HEK293 (cell line): ENCODE measurements around the gene MYOF.

Experiments
- CTCF ChIP-seq: fragments of 450-650 bp; formaldehyde crosslinking; IDR thresholded peaks from 2 replicates; pipeline ENCODE4 v1.5.1; 2016; ENCODE audit warnings: missing biosample characterization, missing genetic modification characterization
- KLF8 ChIP-seq: fragments of 450-650 bp; formaldehyde crosslinking; IDR thresholded peaks from 2 replicates; pipeline ENCODE4 v1.5.1; 2016; ENCODE audit warnings: missing biosample characterization, missing genetic modification characterization
- OSR2 ChIP-seq: fragments of 450-650 bp; formaldehyde crosslinking; IDR thresholded peaks from 2 replicates; pipeline ENCODE4 v1.5.1; 2016; ENCODE audit warnings: missing biosample characterization, missing genetic modification characterization
- PRDM10 ChIP-seq: fragments of 450-650 bp; formaldehyde crosslinking; IDR thresholded peaks from 2 replicates; pipeline ENCODE4 v1.5.1; 2016; ENCODE audit warnings: missing biosample characterization, missing genetic modification characterization
- PRDM2 ChIP-seq: fragments of 450-650 bp; formaldehyde crosslinking; IDR thresholded peaks from 2 replicates; pipeline ENCODE4 v1.5.1; 2016; ENCODE audit warnings: missing biosample characterization, missing genetic modification characterization, borderline replicate concordance
- SALL2 ChIP-seq: fragments of 450-650 bp; formaldehyde crosslinking; IDR thresholded peaks from 2 replicates; pipeline ENCODE4 v1.5.0; 2017; ENCODE audit warnings: missing biosample characterization, mild to moderate bottlenecking, missing genetic modification characterization, borderline replicate concordance
- YY2 ChIP-seq: fragments of 450-650 bp; formaldehyde crosslinking; IDR thresholded peaks from 2 replicates; pipeline ENCODE4 v1.5.1; 2016; ENCODE audit warnings: missing biosample characterization, missing genetic modification characterization
- ZBTB7A ChIP-seq: fragments of 450-650 bp; formaldehyde crosslinking; IDR thresholded peaks from 2 replicates; pipeline ENCODE4 v1.5.1; 2016; ENCODE audit warnings: low read depth, missing biosample characterization, missing genetic modification characterization
- ZEB2 ChIP-seq: fragments of 450-650 bp; formaldehyde crosslinking; IDR thresholded peaks from 2 replicates; pipeline ENCODE4 v1.5.1; 2016; ENCODE audit warnings: missing biosample characterization, missing genetic modification characterization
- ZNF10 ChIP-seq: fragments of 450-650 bp; formaldehyde crosslinking; IDR thresholded peaks from 2 replicates; pipeline ENCODE4 v1.5.1; 2017; ENCODE audit warnings: missing biosample characterization, missing genetic modification characterization
- ZNF280D ChIP-seq: fragments of 450-650 bp; formaldehyde crosslinking; IDR thresholded peaks from 2 replicates; pipeline ENCODE4 v1.5.1; 2016; ENCODE audit warnings: missing biosample characterization, missing genetic modification characterization
- ZNF366 ChIP-seq: fragments of 450-650 bp; formaldehyde crosslinking; conservative IDR thresholded peaks from 2 replicates; pipeline ENCODE4 v1.5.1; 2016; ENCODE audit warnings: missing biosample characterization, missing genetic modification characterization
- ZNF394 ChIP-seq: fragments of 450-650 bp; formaldehyde crosslinking; IDR thresholded peaks from 2 replicates; pipeline ENCODE4 v1.5.1; 2016; ENCODE audit warnings: missing biosample characterization, missing genetic modification characterization, mild to moderate bottlenecking, moderate library complexity, borderline replicate concordance
- ZNF404 ChIP-seq: fragments of 450-650 bp; formaldehyde crosslinking; IDR thresholded peaks from 2 replicates; pipeline ENCODE4 v1.5.1; 2017; ENCODE audit warnings: missing biosample characterization, missing genetic modification characterization
- ZNF416 ChIP-seq: fragments of 450-650 bp; formaldehyde crosslinking; IDR thresholded peaks from 2 replicates; pipeline ENCODE4 v1.5.1; 2016; ENCODE audit warnings: missing biosample characterization, missing genetic modification characterization
- ZNF433 ChIP-seq: fragments of 450-650 bp; formaldehyde crosslinking; IDR thresholded peaks from 2 replicates; pipeline ENCODE4 v1.5.1; 2016; ENCODE audit warnings: missing biosample characterization, missing genetic modification characterization, low read depth
- ZNF473 ChIP-seq: fragments of 450-650 bp; formaldehyde crosslinking; IDR thresholded peaks from 2 replicates; pipeline ENCODE4 v1.5.1; 2017; ENCODE audit warnings: missing biosample characterization, missing genetic modification characterization
- ZNF548 ChIP-seq: fragments of 450-650 bp; formaldehyde crosslinking; IDR thresholded peaks from 2 replicates; pipeline ENCODE4 v1.5.1; 2016; ENCODE audit warnings: missing biosample characterization, missing genetic modification characterization
- ZNF549 ChIP-seq: fragments of 450-650 bp; IDR thresholded peaks from 2 replicates; pipeline ENCODE4 v1.5.1; 2018; ENCODE audit warnings: missing biosample characterization, missing genetic modification characterization, mild to moderate bottlenecking, inconsistent platforms, moderate library complexity
- ZNF660 ChIP-seq: fragments of 450-650 bp; IDR thresholded peaks from 2 replicates; pipeline ENCODE4 v1.5.1; 2018; ENCODE audit warnings: missing biosample characterization, mild to moderate bottlenecking, missing genetic modification characterization
- ZNF704 ChIP-seq: fragments of 450-650 bp; formaldehyde crosslinking; IDR thresholded peaks from 2 replicates; pipeline ENCODE4 v1.5.1; 2016; ENCODE audit warnings: missing biosample characterization, missing genetic modification characterization
- ZNF76 ChIP-seq: fragments of 450-650 bp; formaldehyde crosslinking; IDR thresholded peaks from 2 replicates; pipeline ENCODE4; 2016; ENCODE audit warnings: low read depth, missing biosample characterization, missing genetic modification characterization, borderline replicate concordance
- ZNF830 ChIP-seq: fragments of 450-650 bp; IDR thresholded peaks from 2 replicates; pipeline ENCODE4 v1.5.0; 2018; ENCODE audit warnings: missing biosample characterization, missing genetic modification characterization, low read depth, mild to moderate bottlenecking, moderate library complexity

The MYOF gene

GRCh38 chr10:93496322-93497041 lies 14.3 kb upstream of the MYOF start, which contains the start of gene CEP55 (continued):
- TF ChIP-seq ZNF76 (tag by site-specific recombination) (0 out of 2 replicates have a peak, but pooled peaks have one; percentile 15), ZNF660 (peak; percentile 49; the same call in 1 of the 2 replicates), ZEB2 (peak; percentile 45), ZNF394 (tag by site-specific recombination) (peak; percentile 75; the same call in 1 of the 2 replicates), SALL2 (tag by site-specific recombination) (no peak), ZNF433 (tag by site-specific recombination) (no peak), ZNF416 (tag by site-specific recombination) (no peak), ZNF280D (tag by site-specific recombination) (no peak), ZNF473 (tag by site-specific recombination) (no peak), YY2 (tag by site-specific recombination) (no peak), ZNF10 (tag by site-specific recombination) (0 out of 2 replicates have a peak, but pooled peaks have one; percentile 68), PRDM2 (tag by site-specific recombination) (no peak), KLF8 (peak; percentile 98), CTCF (tag by site-specific recombination) (0 out of 2 replicates have a peak, but pooled peaks have one; percentile 14), ZNF549 (no peak), OSR2 (tag by site-specific recombination) (no peak), ZNF704 (tag by site-specific recombination) (no peak), ZNF548 (no peak), ZNF404 (tag by site-specific recombination) (no peak), ZNF830 (tag by site-specific recombination) (no peak), ZNF366 (tag by site-specific recombination) (0 out of 2 replicates have a peak, but pooled peaks have one; percentile 5), ZBTB7A (tag by site-specific recombination) (no peak), PRDM10 (no peak)
